Adrenal gland (tissue), 5 donors: ENCODE results near the gene FAM228A.

Experiments
- POLR2A ChIP-seq, 2 donors: fragments of 450-650 bp; IDR thresholded peaks; one replicate each; pipeline ENCODE4 v1.6.1; 2017; ENCODE audit warnings: antibody characterized with exemption in 2 of 2, mild to moderate bottlenecking in 2 of 2, moderate library complexity in 1 of 2
- TF ChIP-seq, protein P1 (sequence below), 6 experiments: fragments of 450-650 bp in 4 of 6; fragments of 200-600 bp in 2 of 6; sonication (generic) in 1 of 6; IDR thresholded peaks; 1 replicate in 5 of 6; 2 replicates in 1 of 6; pipeline versions ENCODE4 v1.5.1 to v1.8.0; 2016 to 2021; ENCODE audit warnings: antibody characterized with exemption in 6 of 6, mild to moderate bottlenecking in 2 of 6, moderate library complexity in 1 of 6
- donor health status: DM: no; HTN: no; CAD: no.

DNA sequence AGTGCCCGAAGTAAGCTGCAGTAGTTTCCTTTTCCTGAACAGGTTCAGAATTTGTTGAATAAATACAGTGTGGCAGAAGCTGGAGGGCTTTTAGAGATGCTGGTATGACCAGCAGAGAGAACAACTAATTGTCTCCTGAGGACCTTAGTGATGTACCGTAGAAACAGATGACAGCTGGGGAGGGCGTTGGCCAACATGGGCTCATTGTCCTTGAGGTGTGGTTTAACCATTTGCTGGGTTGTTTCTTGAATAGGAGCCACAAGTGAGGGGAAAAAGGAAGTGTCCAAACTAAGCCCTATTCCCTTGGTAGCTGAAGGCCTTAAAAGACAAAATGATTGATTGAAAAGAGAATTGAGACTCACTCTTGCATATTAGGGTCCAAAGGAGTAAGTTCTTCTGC lies 11.7 kb upstream of the FAM228A start:
- TF ChIP-seq POLR2A (IDR thresholded peaks at IDR 0.05): no peak
- TF ChIP-seq, protein P1, sequence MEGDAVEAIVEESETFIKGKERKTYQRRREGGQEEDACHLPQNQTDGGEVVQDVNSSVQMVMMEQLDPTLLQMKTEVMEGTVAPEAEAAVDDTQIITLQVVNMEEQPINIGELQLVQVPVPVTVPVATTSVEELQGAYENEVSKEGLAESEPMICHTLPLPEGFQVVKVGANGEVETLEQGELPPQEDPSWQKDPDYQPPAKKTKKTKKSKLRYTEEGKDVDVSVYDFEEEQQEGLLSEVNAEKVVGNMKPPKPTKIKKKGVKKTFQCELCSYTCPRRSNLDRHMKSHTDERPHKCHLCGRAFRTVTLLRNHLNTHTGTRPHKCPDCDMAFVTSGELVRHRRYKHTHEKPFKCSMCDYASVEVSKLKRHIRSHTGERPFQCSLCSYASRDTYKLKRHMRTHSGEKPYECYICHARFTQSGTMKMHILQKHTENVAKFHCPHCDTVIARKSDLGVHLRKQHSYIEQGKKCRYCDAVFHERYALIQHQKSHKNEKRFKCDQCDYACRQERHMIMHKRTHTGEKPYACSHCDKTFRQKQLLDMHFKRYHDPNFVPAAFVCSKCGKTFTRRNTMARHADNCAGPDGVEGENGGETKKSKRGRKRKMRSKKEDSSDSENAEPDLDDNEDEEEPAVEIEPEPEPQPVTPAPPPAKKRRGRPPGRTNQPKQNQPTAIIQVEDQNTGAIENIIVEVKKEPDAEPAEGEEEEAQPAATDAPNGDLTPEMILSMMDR (IDR thresholded peaks at IDR 0.05): no peak
